GM19025 (cell line): ENCODE results near the gene DGKG.

Experiments
- ATAC-seq: cut with Tn5 transposase; IDR thresholded peaks from one replicate; pipeline ENCODE4 v1.9.1; 2021; ENCODE audit warnings: mild to moderate bottlenecking, low read depth, moderate library complexity; ENCODE audit not compliant: unreplicated experiment

Gene DGKG

DNA sequence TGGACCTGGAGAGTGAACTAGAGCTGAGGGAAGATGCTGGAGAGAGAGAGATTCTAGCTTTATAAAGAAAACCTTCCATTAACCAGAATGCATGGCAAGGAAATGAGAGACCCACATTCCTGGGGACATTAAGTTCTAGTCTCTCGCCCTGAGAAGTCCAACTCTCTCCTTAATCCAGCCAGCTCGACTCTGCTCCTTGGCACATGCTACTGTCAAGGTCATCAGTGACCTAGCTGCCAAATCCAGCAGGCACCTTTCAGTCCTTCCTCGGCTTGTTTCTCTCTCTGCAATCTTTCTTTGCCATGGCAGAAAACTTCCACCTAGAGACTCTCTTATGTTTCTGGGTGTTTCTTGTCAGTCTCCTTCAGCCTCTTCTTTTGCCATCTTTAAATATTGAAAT is 40.3 kb downstream of the DGKG start:
- no peak for ATAC-seq

DNA sequence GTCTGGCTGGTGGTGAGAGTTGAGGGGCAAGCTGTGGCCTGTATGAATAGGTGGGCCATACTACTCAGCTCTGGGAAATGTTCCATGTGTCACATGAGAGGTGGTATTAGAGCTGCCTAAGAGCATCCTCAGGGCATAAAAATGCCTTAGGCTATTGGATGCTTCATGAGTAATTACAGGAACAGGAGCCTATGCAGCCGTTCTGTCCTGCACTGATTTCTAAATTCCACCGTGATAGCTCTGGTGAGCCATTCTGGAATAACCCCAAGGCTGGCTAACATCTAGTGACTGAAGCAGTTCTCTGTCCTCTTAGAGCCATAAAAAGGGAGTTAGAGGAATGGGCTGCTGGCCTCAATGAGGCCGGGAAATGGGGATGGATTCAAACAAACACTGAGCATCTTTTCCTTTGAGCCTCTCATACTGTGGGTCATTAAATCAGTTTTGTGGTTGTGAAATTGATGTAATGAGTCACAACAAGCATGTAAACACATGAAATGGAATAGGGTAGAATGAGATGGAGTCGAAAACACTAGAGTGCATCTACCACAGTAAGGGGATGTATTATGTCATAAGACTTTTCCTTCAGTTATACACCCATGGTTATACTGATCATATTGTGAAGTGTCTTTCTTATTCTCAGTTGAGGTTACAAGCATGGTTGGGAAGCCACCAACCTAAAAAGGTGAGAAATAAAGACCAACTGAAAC is 41.0 kb downstream of the DGKG start:
- ATAC-seq = no peak

- no peak for ATAC-seq
These were observed 42.1 kb downstream of the DGKG start for GRCh38 chr3:186319945-186320344.

GRCh38 chr3:186318135-186318534 is 43.9 kb downstream of the DGKG start:
- ATAC-seq = no peak

- ATAC-seq = no peak
These were observed 44.6 kb downstream of the DGKG start for GRCh38 chr3:186317478-186317877.

- no peak for ATAC-seq
These were observed 45.3 kb downstream of the DGKG start for GRCh38 chr3:186316666-186317260.

DNA sequence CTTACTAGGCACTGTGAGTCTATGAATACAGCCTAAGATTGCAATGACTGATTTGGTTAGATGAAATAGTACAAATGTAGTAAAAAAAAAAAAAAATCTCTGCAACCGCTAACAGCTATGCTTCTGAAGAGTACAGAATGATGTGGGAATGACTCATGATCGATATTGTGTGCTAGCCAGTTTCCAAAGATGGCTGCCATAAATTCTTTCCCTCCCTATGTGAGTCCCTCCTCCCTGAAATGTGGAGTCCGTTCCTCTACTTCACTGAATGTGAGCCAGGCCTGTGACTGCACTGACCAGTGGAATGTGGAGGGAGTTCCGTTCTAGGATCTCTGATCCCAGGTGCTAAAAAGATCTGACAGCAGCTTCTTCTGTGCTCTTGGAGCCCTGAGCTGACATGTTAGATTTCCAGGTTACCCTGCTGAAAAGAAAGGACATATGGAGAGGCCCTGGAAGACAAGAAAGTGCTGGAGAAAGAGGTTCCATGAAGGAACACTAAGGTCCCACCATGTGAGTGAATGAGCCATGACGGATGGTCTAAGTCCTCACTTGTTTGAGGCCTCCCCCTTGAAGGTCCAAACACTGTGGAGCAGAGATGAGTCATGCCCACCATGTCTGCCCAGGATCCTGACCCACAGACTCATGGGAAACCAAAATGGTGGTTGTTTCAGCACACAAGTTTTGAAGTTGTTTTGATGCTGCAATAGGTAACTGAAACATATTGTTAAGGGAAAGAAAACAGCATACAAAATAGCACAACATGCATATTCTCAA is 46.3 kb downstream of the DGKG start:
- no peak for ATAC-seq

- no peak for ATAC-seq
These were observed 47.1 kb downstream of the DGKG start for GRCh38 chr3:186314896-186315295.

- no peak for ATAC-seq
These were observed 50.6 kb downstream of the DGKG start for GRCh38 chr3:186311441-186311840.

DNA sequence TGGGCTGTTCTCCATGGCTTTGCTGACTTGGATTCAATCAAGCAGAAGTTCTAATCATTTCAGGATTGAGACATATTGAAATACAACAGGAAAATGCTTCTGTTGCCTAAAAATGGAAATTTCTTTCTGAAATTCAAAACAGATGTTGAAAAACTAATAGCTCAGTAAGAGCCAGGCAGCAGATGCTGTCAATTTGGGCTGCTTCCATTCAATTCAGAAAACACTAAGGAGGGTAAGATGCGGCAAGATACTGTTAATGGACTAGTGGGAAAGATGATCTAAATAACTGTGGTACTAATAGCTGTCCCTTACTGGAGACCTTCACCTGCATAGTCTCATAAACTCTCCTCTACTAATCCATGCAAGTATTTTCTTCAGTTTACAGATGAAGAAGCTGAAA is 53.5 kb downstream of the DGKG start:
- ATAC-seq = no peak

GRCh38 chr3:186307594-186308221 is 54.3 kb downstream of the DGKG start:
- no peak for ATAC-seq

DNA sequence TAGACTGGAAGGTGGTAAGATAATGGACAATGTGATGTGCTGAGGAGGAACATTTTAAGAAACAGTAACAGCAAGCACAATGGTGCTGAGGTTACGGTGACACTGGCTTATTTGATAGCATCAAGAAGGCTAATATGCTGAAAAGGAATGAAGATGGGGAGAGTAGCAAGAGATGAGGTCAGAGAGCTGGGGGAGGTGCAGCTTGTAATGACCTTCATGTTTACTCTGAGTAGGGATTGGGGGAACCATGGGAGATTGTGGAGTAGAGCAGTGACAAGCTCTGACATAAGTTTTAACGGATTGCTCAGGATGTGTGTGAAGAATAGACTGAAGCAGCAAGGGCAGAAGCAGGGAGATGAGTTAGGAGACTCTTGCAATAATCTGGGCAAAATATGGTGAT is 56.7 kb downstream of the DGKG start:
- ATAC-seq = no peak

DNA sequence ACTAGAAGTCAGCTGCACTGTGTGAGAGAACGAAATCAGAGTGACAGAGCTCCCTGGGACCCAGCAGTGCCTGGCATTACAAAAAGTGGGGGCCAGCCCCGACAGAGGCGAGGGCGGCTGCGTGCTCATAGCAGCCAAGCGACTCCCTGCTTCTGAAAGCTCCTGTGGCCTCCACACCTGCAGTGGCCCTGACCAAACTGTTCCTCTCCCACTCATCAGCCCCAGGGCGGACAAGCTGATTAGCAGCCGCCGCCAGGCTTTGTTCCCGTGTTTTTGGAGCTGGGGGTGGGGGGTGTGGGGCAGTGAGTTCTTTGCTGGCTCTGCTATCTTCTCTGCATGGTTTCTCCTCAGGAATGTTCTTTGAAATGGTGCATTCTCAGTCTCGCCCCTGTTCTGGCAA is 58.1 kb downstream of the DGKG start:
- no peak for ATAC-seq

- no peak for ATAC-seq
These were observed 62.7 kb downstream of the DGKG start for GRCh38 chr3:186299327-186299726.

GRCh38 chr3:186298876-186299275 is 63.2 kb downstream of the DGKG start:
- no peak for ATAC-seq

DNA sequence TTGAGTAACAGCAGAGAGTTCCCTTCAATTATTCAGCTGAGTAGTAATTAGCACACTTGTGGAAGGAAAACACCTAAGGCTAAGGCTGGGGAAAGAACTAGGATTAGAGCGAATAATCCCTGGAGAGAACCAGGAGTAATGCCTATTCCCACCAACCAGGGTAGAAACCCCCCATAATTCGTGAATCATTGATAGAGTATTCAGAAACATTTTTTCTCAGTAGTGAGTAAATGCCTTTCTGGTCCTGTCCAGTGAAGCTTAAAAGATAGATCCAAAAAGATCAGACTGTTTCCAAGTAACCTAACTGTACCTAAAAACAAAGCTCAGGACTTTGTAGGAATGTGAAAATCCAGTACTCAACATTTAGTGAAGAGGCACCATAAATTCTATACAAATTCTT is 71.2 kb downstream of the DGKG start:
- ATAC-seq = no peak

- no peak for ATAC-seq
These were observed 74.3 kb downstream of the DGKG start for GRCh38 chr3:186287711-186288110.

DNA sequence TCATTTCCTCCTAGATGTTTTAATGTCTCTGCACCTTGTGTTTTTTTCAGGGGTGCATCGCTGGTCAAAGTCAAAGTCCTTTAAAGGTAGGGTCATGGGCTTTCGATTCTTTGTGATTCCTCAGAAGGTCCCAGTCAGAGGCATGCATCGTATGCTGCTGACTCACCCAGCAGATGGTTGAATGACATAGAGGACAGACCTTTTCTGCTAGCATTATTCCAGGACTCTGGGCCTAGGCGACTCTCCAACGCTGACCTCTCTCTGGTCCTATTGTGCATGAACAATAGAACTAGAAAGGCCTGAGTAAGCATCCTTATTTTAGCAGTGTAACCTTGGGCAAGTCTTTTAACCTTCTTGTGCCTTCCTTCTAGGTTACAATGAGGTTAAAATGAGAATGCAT is 75.9 kb downstream of the DGKG start:
- ATAC-seq = no peak

- no peak for ATAC-seq
These were observed 77.4 kb downstream of the DGKG start for GRCh38 chr3:186284661-186285060.

- no peak for ATAC-seq
These were observed 77.7 kb downstream of the DGKG start for GRCh38 chr3:186284349-186284652.

GRCh38 chr3:186283651-186284348 is 78.2 kb downstream of the DGKG start:
- no peak for ATAC-seq
